HG02938 (cell line): Measurements from ENCODE around the gene CCDC197.

Experiments
- ATAC-seq: cut with Tn5 transposase; IDR thresholded peaks from one replicate; pipeline ENCODE4 v1.9.1; 2021; ENCODE audit warnings: mild to moderate bottlenecking, moderate library complexity; ENCODE audit not compliant: unreplicated experiment

Gene CCDC197

DNA sequence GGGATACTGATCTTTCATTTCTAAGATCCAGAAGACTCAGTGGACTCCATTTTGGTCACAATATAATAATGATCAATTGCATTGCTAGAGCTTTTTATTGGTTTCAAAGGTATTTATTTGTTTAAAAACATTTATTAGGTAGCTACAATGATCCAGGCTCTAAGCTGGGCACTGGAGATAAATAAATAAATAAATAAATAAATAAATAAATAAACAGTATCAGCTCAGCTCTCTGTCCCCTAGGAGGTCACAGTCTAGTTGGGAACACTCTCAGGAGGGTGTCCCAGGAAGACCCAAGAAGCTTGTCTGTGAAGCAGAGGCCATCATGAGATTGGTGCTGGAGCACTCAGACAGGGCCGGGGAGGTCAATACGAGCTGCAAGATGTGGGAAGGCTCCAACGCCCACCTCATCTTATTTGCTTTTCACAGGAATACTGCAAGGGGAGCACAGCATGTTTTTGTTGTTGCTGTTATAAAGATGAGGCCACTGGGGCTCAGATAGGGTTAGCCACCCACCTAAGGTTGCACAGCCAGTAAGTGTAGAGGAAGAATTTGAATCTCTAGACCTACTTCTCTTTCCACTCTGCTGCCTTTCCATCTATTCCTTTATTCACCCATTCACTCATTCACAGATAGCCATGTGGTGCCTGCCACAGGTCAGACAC is 36.2 kb upstream of the CCDC197 start:
- no peak for ATAC-seq

DNA sequence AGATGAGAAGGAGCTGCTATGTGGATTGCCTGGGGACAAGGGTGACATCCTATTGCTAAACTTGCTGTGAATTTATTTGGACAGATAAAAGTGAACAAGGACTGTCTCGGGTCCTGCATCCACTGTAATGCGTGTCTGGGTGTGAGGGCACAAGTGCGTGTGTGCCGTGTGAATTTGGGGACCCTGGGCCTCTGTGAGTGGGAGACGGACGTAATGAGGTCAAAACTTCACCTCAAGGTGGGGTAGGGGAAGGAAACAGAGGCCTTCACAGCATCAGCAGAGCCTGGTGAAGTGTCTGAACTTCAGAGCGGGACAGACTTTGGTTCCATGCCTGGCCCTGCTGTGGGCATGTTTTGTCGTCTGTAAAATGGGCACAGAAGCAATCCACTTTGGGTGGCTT is 35.5 kb upstream of the CCDC197 start:
- no peak for ATAC-seq

DNA sequence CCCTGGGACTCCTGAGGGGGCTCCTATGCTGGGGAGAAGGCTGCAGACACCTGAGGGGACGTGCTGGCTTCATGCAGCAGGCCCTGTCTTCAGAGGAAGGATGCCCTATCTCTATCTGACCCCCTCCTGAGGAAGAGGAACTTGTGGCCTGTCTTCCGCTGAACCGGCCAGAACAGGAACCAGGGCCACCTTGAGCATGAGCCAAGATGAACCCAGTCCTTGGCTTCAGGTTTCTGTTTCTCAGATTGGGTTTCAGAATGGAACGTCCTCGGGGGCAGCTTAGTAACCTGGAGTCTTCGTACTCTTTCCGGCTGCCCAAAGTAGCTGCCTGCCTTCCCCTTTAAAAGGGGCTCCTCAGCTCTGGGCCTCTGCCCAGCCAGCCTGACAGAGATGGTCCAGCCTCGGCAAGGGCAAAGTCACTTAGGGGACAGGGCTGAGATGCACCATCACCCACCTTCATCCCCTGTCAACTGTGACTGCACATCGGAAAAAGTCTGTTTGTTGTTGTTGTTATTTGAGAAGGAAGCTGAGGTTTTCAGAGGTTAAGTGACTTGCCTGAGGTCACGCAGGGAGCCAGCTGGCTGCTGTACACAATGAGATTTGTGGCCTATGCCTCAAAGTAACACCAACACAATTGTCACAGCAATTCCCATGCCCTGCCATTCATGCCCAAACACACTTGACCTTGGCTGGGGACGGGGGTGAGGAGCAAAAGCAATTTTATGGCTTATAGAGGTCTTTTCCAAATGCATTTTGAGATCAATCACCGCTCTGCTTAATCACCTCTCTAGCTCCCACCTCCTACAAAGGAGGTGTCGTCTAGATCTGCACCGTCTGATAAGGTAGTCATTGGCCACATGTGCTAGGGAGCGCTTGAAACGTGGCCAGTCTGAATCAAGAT is 34.1 kb upstream of the CCDC197 start:
- ATAC-seq: peak; percentile 53

DNA sequence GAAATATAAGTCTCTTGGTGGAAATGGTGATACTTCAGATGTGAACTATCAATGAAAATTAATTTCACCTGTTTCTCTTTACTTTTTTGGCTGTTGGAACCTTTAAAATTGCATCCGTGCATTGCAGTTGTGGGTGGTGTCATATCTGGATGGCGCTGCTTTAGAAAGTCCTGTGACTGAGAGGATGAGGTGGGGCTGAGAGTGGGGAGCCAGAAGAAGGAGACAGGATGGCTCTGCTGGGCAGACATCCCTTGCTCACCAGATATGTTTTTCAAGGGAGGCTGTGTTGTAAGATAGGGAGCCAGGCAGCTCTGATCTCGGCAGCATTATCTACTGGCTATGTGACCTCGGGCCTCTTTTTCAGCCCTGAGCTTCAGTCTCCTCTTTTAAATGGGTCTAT is 33.4 kb upstream of the CCDC197 start:
- no peak for ATAC-seq

DNA sequence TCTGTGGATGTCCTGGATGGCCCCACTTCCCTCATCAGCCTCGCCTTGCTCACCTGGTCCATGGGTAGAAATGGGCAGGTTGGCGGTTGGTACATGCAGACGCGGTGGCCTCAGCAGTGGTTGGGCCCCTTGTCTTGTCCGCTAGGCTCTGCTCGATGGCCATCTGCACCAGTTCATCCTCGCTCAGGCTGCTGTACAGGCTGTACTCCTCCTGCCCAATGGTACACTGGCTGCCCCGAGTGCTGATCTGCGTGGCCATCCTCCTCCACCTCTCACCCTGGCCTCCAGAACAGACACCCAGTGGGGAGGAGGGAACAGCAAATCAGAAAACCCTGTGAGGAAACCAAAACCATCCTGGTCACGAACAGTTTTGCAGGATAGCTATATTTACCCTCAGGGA is 32.8 kb upstream of the CCDC197 start:
- ATAC-seq: no peak

DNA sequence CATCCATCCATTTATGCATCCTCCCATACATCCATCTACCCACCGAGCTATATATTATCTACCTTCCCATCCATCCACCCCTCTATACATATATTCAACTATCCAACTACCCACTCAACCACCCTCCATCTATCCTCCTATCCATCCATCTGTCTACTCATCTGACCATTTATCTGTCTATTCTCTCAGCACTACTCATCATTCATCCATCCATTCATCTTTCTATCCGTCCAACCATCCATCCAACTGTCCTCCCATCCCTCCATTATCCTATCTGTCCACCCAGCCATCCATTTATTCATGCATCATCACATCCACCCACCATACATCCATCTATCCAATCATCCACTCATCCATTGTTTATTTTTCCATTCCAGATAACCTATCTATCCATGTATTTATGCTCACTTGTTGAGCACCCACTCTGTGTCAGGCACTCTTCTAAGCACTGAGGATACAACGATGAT is 32.2 kb upstream of the CCDC197 start:
- no peak for ATAC-seq

DNA sequence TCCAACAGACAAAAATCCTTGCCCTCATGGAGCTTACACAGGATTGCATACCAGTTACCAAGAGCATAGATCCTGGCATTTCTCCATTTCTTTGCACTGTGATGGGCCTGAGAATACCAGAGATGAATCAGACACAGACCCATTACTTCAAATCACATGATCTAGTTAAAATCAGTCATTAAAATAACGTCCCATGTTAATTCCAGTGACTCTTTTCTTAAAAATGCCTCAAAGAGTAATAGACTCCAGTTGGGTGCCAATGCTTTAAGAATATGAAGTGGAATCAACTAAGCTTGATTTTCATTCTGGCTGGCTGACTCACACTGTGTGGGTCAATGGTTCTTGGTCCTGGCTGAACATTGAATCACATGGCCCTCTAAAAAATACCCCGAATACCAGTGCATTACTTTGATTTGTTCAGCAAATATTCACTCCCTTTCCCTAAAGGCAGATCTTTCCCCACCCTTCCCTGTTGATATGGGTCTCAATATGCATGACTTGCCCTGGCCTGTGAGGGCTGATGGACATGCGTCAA is 31.7 kb upstream of the CCDC197 start:
- ATAC-seq: no peak

DNA sequence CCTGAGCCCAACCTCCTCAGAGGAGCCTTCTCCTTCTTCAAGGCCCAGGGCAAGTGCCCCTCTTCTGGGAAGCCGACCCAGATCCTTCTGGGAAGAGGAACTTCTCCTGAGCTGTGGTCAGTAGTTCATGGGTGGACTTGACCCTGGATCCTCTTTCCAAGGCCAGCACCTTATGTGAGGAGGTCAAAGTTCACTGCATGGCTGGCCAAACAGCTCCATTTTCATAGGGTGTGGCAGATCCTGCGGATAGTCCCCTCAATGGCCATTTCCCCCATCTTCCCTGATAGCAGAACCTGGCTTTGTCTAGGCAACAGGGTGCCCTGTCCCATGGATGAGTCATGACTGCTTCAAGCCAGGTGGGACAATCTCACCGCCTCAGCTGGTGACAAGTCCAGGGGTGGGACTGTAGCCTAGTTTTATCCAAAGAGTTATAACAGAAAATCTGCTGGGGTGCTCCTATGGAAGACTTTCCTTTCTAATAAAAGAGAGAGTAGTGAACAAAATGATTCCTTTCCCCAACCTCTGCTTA is 31.1 kb upstream of the CCDC197 start:
- no peak for ATAC-seq

DNA sequence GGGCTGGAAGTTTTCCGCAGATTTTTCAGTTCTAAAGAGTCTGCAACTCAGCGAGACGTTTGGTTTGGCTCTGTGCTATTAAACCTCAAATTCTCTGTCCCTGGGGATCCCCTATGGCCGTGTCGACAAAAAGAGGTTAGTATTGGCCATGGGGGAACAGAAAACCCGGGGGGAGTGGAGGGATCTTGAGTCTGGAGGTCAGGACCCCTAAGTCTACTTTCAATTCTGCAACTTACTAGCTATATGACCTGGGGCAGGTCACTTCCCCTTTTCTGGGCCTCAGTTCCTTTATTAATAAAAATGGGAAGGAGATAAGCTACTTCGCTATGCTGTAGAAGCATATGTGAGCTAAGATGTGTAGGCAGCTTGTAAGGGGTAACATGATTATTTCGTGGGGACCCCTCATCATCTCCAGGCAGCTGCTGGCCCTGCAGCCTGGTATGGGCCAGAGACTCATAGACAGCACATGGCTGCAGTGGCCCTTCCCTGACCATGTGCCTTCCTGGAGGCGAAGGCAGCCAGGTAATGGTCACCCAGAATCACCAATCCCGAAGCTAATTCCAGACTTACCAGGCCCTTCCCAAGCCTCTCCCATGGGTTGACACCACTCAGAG is 29.4 kb upstream of the CCDC197 start:
- peak; percentile 40 for ATAC-seq

DNA sequence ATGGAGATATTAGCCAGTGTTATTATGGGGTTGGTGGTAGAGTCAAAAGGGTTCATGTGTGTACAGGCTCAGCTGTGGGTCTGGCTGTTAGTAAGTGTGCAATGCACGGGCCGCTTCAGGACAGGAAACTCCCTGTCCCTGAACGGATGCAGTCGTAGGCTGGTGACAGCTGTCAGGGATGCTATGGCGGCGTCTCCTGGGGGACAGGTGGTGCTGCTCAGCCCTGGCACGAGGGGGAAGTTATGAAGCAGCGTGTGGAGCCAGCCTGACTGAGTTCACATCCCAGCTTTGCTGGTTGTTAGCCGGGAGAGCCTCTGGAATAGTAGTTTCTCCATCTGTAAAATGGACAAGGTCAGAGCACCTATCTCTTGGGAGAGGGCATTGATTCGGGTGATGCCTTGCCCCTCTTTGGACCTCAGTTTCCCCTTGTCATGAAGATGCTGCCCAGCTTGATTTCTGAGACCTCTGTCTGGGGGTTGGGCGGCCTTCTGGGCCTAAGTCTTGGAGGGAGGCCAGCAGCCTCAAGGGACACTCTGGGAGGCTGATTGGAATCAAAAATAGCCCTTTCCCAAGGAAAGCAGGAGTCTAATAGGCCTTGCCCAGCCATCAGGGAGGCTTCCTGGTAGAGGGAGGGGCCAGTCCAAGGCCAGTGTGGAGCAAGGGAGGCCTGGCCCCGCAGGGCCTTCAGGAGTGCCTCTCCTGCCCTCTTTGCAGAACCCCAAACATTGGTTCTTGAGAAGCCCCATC is 27.8 kb upstream of the CCDC197 start:
- no peak for ATAC-seq

DNA sequence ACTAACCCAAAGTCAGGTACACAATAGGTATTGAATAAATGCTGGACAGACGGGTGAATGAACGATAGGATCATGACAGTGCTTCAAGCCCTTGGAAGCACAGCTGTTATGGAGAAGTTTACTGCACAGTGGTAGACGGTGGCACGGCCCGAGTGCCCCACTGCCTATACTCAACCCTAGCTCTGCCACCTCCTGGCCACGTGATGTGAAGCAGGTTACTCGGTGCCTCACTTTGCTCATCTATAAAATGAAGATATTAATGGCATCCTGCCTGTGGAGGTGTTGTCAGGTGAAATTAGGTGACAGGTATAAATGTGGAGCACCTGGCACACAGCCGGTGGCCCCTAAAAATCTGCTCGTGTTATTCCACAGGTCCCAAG is 26.5 kb upstream of the CCDC197 start:
- ATAC-seq: no peak

DNA sequence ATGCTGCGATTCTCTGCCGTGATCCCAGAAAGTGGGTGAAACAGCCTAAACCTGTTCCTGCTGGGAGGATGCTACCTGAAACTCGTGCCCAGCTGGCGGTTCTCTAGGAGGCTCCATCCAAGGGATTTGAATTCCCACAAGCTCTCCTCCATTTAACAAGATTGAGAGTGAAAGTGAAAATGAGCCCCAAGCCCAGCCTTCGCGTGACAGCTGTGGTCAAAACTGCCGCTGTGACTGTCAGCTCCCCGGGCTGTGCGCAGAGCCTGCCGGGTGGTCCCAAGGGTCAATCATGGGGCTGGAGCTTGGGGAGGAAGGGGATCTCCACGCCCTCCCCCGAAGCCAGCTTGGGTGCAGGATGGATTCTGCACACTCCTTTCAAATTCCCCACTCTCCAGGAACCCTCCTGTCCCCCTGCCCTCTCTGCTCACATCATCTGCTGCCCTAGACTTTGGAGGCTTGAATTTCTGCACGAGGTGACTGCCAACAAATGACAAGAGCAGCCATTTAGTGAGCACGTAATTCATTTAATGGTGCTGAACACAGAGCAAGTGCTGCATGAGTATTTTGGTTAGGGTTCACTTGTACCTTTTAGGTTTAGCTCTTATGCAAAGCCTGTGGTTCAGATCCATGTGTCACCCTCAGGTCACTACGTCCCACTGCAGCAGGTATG is 26.0 kb upstream of the CCDC197 start:
- peak; percentile 36 for ATAC-seq

DNA sequence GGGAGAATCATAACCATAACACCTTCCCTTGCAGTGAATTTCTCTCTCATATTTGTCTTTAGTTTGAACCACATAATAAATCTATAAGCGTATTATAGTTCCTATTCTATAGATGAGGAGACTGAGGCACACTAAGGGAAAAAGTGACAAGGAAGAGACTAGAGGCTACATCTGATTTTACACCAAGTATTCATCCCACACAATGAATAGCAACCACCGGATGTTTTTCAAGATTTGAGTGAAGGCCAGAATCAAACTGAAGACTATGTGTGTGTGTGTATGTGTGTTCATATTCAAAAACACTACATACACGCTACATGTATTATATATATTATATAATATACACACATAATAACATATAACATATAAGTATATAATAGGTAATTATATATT is 25.5 kb upstream of the CCDC197 start:
- ATAC-seq: no peak

DNA sequence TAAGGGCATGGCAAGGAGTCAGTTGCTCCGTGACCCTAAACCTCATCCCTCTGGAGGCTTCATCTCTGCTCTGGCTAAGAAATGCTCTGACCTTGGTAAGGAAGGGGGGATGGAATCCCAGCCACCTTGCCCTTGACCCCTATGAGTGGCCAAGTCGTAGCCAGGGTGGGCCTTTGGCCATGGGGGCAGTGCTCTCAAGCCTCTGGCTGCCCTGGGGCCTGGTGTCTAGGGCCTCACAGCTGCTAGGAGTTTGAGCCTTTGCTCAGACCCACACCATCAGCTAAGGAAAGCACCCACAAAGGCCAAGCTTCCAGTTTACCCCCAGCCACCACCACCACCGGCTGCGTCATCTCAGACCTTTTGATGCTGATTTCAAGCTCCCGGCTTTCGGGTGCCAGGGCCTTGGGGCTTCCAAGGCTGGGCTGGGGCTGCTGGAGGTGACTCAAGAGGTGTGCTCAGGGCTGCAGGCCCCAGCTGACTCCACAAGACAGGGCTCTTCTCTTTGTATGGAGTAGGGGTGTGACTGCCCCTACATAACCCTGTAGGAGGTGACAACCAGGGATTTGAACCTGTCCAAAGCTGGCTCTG is 24.4 kb upstream of the CCDC197 start:
- ATAC-seq: no peak

DNA sequence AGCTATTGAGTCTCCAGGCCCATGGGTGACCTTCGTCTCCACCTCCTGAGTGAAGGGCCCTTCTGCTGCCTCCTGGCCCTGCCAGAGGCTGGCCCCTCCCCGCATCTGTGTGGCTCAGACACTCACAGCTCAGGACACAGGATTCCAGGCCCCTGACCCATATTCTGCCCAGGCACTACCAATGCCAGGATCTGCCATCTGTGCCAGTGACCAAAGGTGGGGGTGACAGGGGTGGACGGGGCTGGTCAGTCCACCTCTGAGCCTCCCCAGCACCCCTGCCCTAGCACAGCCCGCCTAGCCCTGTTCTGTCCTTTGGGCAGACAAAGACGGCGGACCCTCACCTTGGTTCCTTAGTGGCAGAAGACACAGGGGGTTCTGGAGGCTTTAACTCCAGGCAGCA is 23.5 kb upstream of the CCDC197 start:
- no peak for ATAC-seq

DNA sequence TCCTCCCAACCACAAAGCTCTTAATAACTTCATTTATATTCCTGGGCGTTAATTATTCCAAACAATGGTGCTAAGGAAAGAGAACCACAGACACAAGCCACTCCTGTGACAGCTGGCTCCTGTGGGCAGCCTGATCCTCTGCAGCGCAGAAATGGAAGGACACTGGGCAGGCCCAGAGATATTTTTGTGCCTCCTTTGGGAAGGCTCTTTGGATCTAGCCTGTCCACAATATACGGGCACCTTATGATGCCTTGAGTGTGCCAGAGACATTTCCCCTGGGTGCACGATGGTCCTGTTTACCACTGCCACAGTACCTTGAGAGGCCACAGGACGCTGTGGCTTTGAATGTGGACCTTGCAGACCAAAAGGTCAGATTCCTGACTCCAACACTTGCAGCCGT is 22.8 kb upstream of the CCDC197 start:
- no peak for ATAC-seq

DNA sequence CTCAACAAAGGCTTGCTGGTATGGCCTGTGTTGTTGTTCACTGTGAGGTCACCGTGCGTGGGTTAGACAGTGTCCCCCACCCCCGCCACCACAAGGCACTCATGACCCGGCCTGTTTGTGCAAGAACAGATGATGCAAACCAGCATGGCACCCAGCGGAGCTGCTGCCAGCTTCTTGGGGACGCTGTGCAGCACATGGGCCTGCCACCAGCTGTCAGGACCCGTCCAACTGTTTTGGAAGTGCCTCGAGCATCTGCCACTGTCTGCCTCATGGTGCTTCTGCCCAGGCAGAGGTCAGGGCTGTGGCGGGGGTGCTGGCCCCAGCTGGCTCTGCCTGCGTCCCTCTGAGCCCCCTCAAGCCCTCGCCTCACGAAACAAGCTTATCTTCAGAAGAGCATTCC is 22.3 kb upstream of the CCDC197 start:
- ATAC-seq: no peak

DNA sequence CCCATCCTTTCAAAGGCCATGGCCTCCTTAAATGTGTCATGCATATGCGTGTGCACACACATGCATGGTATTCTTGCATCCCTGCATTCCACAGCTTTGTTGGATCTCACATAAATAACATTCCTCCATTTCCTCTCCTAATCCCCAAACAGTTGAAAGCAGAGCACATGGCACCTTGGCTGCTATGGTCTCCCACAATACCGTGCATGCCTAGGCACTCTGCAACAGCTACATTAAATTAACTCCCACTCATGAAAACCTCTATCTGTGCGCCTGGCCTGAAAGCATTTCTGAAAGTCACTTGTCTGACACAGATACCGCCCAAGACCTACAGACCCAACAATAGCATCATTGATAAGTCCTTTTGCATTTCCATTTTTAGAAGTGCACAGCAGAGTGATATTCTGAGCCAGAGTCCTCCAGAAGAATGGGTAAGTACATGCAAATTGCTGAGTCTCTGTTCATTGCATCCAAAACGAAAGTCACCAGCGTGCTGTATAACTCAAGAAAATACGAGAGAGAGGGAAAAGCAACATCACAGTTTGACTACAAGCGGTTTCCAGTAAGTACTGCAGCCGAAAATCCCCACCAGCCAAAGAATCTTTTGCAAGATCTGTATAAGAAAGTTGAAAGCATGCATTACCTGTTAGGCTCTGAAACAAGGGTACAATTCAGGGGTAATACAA is 21.2 kb upstream of the CCDC197 start:
- ATAC-seq: peak; percentile 67

DNA sequence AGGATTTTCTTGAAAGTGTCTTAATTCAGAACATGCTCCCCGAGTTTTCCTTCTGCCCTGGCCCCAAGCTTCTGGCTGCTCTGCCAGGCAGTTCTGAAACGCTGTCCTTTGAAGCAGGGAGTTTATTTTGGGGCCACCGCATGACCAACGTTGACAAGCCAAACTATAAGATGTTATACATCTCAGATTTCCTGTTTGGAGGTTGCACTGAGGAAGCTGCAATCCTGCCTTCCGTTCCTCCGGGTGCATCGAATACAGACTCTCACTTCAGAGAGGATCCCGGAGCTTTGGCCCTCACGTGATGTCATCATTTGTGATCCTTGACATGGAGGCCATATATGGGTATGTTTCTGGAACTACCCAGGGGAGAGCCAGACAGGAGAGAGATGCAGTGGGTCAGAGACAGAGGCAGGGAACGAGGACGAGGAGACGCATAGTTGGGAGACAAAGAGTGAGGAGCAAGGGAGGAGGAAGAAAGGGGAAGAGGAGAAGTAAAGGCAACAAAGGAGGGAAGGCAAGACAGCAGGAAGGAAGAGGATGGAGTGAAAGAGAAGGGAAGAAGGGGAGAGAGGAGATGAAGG is 20.5 kb upstream of the CCDC197 start, which contains the start of gene ASB2:
Gene ASB2 (minus strand): TSS at position 94 of the 581 bp plus-strand sequence. CDS start 12,031 bp downstream, outside the sequence.
- peak; percentile 3 for ATAC-seq
